Liver (tissue), 9 donors: ENCODE results near the gene PPP2R3B. TPM values are rescaled to one million over a fixed set of nuclear protein-coding genes. Genes with fewer than 3 reads are reported as not detected.

ENCODE experiments used
- DNase-seq: peaks from one replicate; pipeline ENCODE4 v3.0.0-alpha.2; 2017; ENCODE audit warnings: low spot score
- H3K27ac ChIP-seq, 2 donors: one replicate each; pipeline ENCODE4 v1.7.0; 2013; ENCODE audit warnings: inconsistent platforms in 2 of 2, low read length in 2 of 2, control low read depth in 1 of 2, low read depth in 1 of 2, mild to moderate bottlenecking in 1 of 2
- H3K27me3 ChIP-seq, 4 donors: one replicate each; pipeline versions ENCODE4 v1.6.1 to v1.7.0; 2013; ENCODE audit warnings: low read length in 3 of 4, inconsistent platforms in 1 of 4, mild to moderate bottlenecking in 1 of 4, moderate library complexity in 1 of 4; ENCODE audit not compliant: control insufficient read depth in 4 of 4, insufficient read depth in 4 of 4
- H3K36me3 ChIP-seq, 4 donors: one replicate each; pipeline versions ENCODE4 v1.6.1 to v1.7.0; 2013; ENCODE audit warnings: low read length in 3 of 4, mild to moderate bottlenecking in 3 of 4, low read depth in 1 of 4, moderate library complexity in 1 of 4; ENCODE audit not compliant: control insufficient read depth in 4 of 4, insufficient read depth in 3 of 4
- H3K4me1 ChIP-seq, 4 donors: one replicate each; pipeline versions ENCODE4 v1.6.1 to v1.7.0; 2013; ENCODE audit warnings: low read length in 3 of 4, mild to moderate bottlenecking in 3 of 4, moderate library complexity in 1 of 4; ENCODE audit not compliant: control insufficient read depth in 4 of 4, insufficient read depth in 4 of 4
- H3K4me3 ChIP-seq, 3 donors: one replicate each; pipeline versions ENCODE4 v1.6.1 to v1.7.0; 2013; ENCODE audit warnings: low read length in 3 of 3, control low read depth in 1 of 3, low read depth in 1 of 3, mild to moderate bottlenecking in 1 of 3
- H3K9ac ChIP-seq, 2 donors: one replicate each; pipeline ENCODE4 v1.7.0; 2013; ENCODE audit warnings: low read length in 2 of 2, mild to moderate bottlenecking in 2 of 2, moderate library complexity in 2 of 2, control low read depth in 1 of 2, low read depth in 1 of 2
- H3K9me3 ChIP-seq, 4 donors: one replicate each; pipeline versions ENCODE4 v1.6.1 to v1.7.0; 2013; ENCODE audit warnings: low read length in 3 of 4; ENCODE audit not compliant: control insufficient read depth in 4 of 4
- ATF3 ChIP-seq: IDR thresholded peaks from 2 replicates; pipeline ENCODE4 v1.6.1; 2016; ENCODE audit warnings: antibody characterized with exemption
- CTCF ChIP-seq: fragments of 150-350 bp; IDR thresholded peaks from 2 replicates; pipeline ENCODE4 v1.5.1; 2017; ENCODE audit warnings: improper control_type of control experiment, low read depth, low read length; ENCODE audit not compliant: missing input control
- EGR1 ChIP-seq, 2 donors: IDR thresholded peaks; 2 replicates each; pipeline ENCODE4 v1.6.1; 2016 to 2018; ENCODE audit warnings: antibody characterized with exemption in 2 of 2, low read depth in 2 of 2
- FOXA1 ChIP-seq: IDR thresholded peaks from 2 replicates; pipeline ENCODE4 v1.6.1; 2016; ENCODE audit warnings: antibody characterized with exemption
- FOXA2 ChIP-seq: IDR thresholded peaks from 2 replicates; pipeline ENCODE4 v1.6.1; 2016; ENCODE audit warnings: antibody characterized with exemption
- GABPA ChIP-seq, 2 donors: IDR thresholded peaks in 1 of 2; conservative IDR thresholded peaks in 1 of 2; 2 replicates each; pipeline ENCODE4 v1.6.1; 2016; ENCODE audit warnings: antibody characterized with exemption in 2 of 2, mild to moderate bottlenecking in 1 of 2, moderate library complexity in 1 of 2
- HNF4A ChIP-seq, 2 donors: conservative IDR thresholded peaks; 2 replicates each; pipeline ENCODE4 v1.6.1; 2016; ENCODE audit warnings: antibody characterized with exemption in 2 of 2, mild to moderate bottlenecking in 2 of 2
- HNF4G ChIP-seq: IDR thresholded peaks from 2 replicates; pipeline ENCODE4 v1.6.1; 2016; ENCODE audit warnings: antibody characterized with exemption
- JUND ChIP-seq, 2 donors: IDR thresholded peaks; 2 replicates each; pipeline ENCODE4 v1.6.1; 2016; ENCODE audit warnings: antibody characterized with exemption in 2 of 2
- MAX ChIP-seq: IDR thresholded peaks from 2 replicates; pipeline ENCODE4 v1.6.1; 2016; ENCODE audit warnings: antibody characterized with exemption
- NR2F2 ChIP-seq: IDR thresholded peaks from 2 replicates; pipeline ENCODE4 v1.6.1; 2016; ENCODE audit warnings: antibody characterized with exemption
- RAD21 ChIP-seq, 2 donors: IDR thresholded peaks; 2 replicates each; pipeline ENCODE4 v1.6.1; 2016; ENCODE audit warnings: antibody characterized with exemption in 2 of 2, mild to moderate bottlenecking in 2 of 2
- REST ChIP-seq: IDR thresholded peaks from 2 replicates; pipeline ENCODE4 v1.6.1; 2016; ENCODE audit warnings: antibody characterized with exemption, mild to moderate bottlenecking
- RXRA ChIP-seq, 2 donors: IDR thresholded peaks; 2 replicates each; pipeline ENCODE4 v1.6.1; 2017 to 2018; ENCODE audit warnings: antibody characterized with exemption in 2 of 2, mild to moderate bottlenecking in 1 of 2
- SP1 ChIP-seq: IDR thresholded peaks from 2 replicates; pipeline ENCODE4 v1.6.1; 2018; ENCODE audit warnings: antibody characterized with exemption, mild to moderate bottlenecking
- TAF1 ChIP-seq: conservative IDR thresholded peaks from 2 replicates; pipeline ENCODE4 v1.6.1; 2016; ENCODE audit warnings: antibody characterized with exemption, mild to moderate bottlenecking
- YY1 ChIP-seq: IDR thresholded peaks from 2 replicates; pipeline ENCODE4 v1.6.1; 2016; ENCODE audit warnings: antibody characterized with exemption, mild to moderate bottlenecking
- ZBTB33 ChIP-seq: IDR thresholded peaks from 2 replicates; pipeline ENCODE4 v1.6.1; 2016; ENCODE audit warnings: antibody characterized with exemption
- WGBS: extraction: QIAGEN DNeasy Blood & Tissue Kit; methylation state at CpG from one replicate; pipeline ENCODE4 v1.1.7; 2013; 5-methylcytosine and 5-hydroxymethylcytosine counted together
- polyA plus RNA-seq, 2 donors: library from polyadenylated mRNA; stranded (reverse) in 1 of 2; unstranded in 1 of 2; fragments of 200-250 nt in 1 of 2; fragments of >200 nt in 1 of 2; fragmentation: Nextera tagmentation in 1 of 2; extraction: Ambion mirVana in 1 of 2; gene quantifications; one replicate each; pipeline versions ENCODE4 v1.2.1 to v1.2.3, GENCODE V29; 2013 to 2015
- total RNA-seq, 2 donors: library from RNA; depleted of rRNA; stranded (reverse); fragments of >200 nt; gene quantifications; one replicate each; pipeline ENCODE4 v1.2.3, GENCODE V29; 2014
- donor health status: healthy.
- donor health status: healthy.
- donor health status: healthy.
- donor health status: healthy.
- donor health status: healthy.

PPP2R3B gene
- total and polyA plus RNA-seq, 4 donors: 1.2 to 8.2 (median 4.3) TPM

GRCh38 chrX:337331-337831 lies 49.3 kb downstream of the PPP2R3B start:
- Histone ChIP-seq H3K9me3 (no peaks in the 10 kb centered on the region), H3K4me1 (no peaks in the 10 kb centered on the region), H3K4me3 (no peak overlapping the region), H3K27me3 (no peaks in the 10 kb centered on the region), H3K36me3 (peaks cover 0 to 7% (median 2%) of the 10 kb centered on the region in 4 donors), H3K27ac (no peak overlapping the region), H3K9ac (no peak overlapping the region)
- WGBS: 83% methylated on average over 38 of the region's 38 CpGs
- DNase-seq: no peak
- TF ChIP-seq REST (no peak), TAF1 (no peak), YY1 (no peak), NR2F2 (no peak), HNF4A (conservative IDR thresholded peaks at IDR 0.05) (no peak), MAX (no peak), HNF4G (no peak), CTCF (no peak), FOXA1 (no peak), ZBTB33 (no peak), ATF3 (no peak), RXRA (IDR thresholded peaks at IDR 0.05) (no peak), GABPA (IDR thresholded peaks at IDR 0.05 in 1 of 2, conservative IDR thresholded peaks at IDR 0.05 in 1 of 2) (no peak), SP1 (no peak), FOXA2 (no peak), JUND (IDR thresholded peaks at IDR 0.05) (no peak), EGR1 (IDR thresholded peaks at IDR 0.05; ENCODE audit: low read depth in 2 of 2) (no peak), RAD21 (IDR thresholded peaks at IDR 0.05) (no peak)
